ENCODE results near the gene PTPRJ. TPM values are rescaled to one million over a fixed set of nuclear protein-coding genes. Genes with fewer than 3 reads are reported as not detected.

Gene PTPRJ
- total and polyA plus RNA-seq, 2 of the 13 experiments (the other 11 are each of a cell fraction or from before 2014, with no cell fraction given), result 1.0 to 1.2 TPM

GRCh38 chr11:48091426-48092102 is 111.2 kb downstream of the PTPRJ start:
- POLR2A ChIA-PET, result no interaction called here
- intact Hi-C loops (cut with micrococcal nuclease; ENCODE audit: unreplicated experiment), result no loop called here

More at GRCh38 chr11:48091426-48092102, 111.2 kb downstream of the PTPRJ start:
- ATAC-seq (no peak), FAIRE-seq (no peak), DNase-seq (ENCODE audit: low spot score) (no peak)
- Histone ChIP-seq H3K9ac (ENCODE audit: insufficient read depth, low read depth, low read length) (no peak overlapping the region), H3K4me2 (ENCODE audit: low read depth, low read length) (no peak overlapping the region), H3K4me1 (ENCODE audit: insufficient read depth, low read length) (peaks cover 55% of the 10 kb centered on the region), H3K9me3 (ENCODE audit: low read length) (no peaks in the 10 kb centered on the region), H2AFZ (ENCODE audit: low read length) (no peak overlapping the region), H3K36me3 (replicated peaks in 1 of 2; ENCODE audit: control insufficient read depth in 1 of 2, insufficient read depth in 2 of 2, low read length in 2 of 2) (no peaks in the 10 kb centered on the region), H3K4me3 (replicated peaks in 1 of 3; ENCODE audit: insufficient read depth in 1 of 3, low read depth in 2 of 3, low read length in 3 of 3) (no peak overlapping the region), H3K79me2 (ENCODE audit: insufficient read depth, low read length) (no peaks in the 10 kb centered on the region), H3K27ac (ENCODE audit: extremely low read length, insufficient read depth, low read length) (no peak overlapping the region), H4K20me1 (ENCODE audit: insufficient read depth, low read length) (no peaks in the 10 kb centered on the region), H3K27me3 (ENCODE audit: control insufficient read depth in 1 of 2, insufficient read depth in 2 of 2, low read length in 2 of 2) (no peaks in the 10 kb centered on the region)
- BruUV-seq (replicated peaks), result no TSS peak
- CTCF ChIA-PET (ENCODE audit: low intra/inter-chr PET ratio, low total read pairs), result no interaction called here
- in situ Hi-C loops (cut with HindIII; ENCODE audit: extremely low pct_ligation_motif_present, low pct_unique_long_range_greater_than_20kb), result no loop called here
- WGBS (ENCODE audit: low lambda C conversion rate), result 70% methylated on average over 4 of the region's 4 CpGs
- TF ChIP-seq SP2 (CRISPR knock-in tag; IDR thresholded peaks at IDR 0.05) (no peak), ZNF3 (CRISPR knock-in tag; IDR thresholded peaks at IDR 0.05) (no peak), HMG20A (CRISPR knock-in tag; IDR thresholded peaks at IDR 0.05; ENCODE audit: borderline replicate concordance) (no peak), ZNF10 (CRISPR knock-in tag; IDR thresholded peaks at IDR 0.05; ENCODE audit: borderline replicate concordance, low read depth) (no peak), ZZZ3 (CRISPR knock-in tag; IDR thresholded peaks at IDR 0.05; ENCODE audit: borderline replicate concordance) (no peak), NR2F1 (CRISPR knock-in tag; IDR thresholded peaks at IDR 0.05) (no peak), ZNF710 (CRISPR knock-in tag; IDR thresholded peaks at IDR 0.05; ENCODE audit: borderline replicate concordance) (no peak), FOXK2 (IDR thresholded peaks at IDR 0.05) (no peak)
- TF ChIP-seq, protein P1, sequence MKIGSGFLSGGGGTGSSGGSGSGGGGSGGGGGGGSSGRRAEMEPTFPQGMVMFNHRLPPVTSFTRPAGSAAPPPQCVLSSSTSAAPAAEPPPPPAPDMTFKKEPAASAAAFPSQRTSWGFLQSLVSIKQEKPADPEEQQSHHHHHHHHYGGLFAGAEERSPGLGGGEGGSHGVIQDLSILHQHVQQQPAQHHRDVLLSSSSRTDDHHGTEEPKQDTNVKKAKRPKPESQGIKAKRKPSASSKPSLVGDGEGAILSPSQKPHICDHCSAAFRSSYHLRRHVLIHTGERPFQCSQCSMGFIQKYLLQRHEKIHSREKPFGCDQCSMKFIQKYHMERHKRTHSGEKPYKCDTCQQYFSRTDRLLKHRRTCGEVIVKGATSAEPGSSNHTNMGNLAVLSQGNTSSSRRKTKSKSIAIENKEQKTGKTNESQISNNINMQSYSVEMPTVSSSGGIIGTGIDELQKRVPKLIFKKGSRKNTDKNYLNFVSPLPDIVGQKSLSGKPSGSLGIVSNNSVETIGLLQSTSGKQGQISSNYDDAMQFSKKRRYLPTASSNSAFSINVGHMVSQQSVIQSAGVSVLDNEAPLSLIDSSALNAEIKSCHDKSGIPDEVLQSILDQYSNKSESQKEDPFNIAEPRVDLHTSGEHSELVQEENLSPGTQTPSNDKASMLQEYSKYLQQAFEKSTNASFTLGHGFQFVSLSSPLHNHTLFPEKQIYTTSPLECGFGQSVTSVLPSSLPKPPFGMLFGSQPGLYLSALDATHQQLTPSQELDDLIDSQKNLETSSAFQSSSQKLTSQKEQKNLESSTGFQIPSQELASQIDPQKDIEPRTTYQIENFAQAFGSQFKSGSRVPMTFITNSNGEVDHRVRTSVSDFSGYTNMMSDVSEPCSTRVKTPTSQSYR (CRISPR knock-in tag; IDR thresholded peaks at IDR 0.05; ENCODE audit: borderline replicate concordance), result no peak
- TF ChIP-seq, protein P2, sequence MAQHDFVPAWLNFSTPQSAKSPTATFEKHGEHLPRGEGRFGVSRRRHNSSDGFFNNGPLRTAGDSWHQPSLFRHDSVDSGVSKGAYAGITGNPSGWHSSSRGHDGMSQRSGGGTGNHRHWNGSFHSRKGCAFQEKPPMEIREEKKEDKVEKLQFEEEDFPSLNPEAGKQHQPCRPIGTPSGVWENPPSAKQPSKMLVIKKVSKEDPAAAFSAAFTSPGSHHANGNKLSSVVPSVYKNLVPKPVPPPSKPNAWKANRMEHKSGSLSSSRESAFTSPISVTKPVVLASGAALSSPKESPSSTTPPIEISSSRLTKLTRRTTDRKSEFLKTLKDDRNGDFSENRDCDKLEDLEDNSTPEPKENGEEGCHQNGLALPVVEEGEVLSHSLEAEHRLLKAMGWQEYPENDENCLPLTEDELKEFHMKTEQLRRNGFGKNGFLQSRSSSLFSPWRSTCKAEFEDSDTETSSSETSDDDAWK (CRISPR knock-in tag; IDR thresholded peaks at IDR 0.05), result no peak
